Cortex of kidney (tissue), 1 donor: ENCODE results near the gene DOCK1.

Source experiments
- DNase-seq: peaks from one replicate; lab custom pipeline; 2025; lab: John Stamatoyannopoulos, UW

Gene DOCK1

DNA sequence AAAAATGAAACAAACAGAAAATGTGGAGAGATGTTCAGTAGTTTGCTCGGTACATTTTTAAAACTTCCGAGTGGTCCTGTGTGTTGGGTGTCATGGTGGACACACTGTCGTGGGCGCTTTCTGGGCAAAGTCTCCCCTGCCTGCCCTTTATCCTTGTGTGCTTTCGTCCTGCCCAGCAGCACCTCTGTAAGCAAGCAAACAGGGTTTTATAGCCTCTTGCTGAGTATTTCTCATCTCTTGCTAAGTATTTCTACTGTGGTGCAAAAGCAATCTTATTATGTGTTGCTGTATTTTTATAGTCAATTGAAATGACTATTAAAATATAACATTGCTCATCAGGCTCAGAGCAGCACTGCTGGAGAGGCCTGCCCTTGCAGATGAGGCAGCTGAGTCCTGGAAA is 48.7 kb downstream of the DOCK1 start:
- DNase-seq, result no peak

DNA sequence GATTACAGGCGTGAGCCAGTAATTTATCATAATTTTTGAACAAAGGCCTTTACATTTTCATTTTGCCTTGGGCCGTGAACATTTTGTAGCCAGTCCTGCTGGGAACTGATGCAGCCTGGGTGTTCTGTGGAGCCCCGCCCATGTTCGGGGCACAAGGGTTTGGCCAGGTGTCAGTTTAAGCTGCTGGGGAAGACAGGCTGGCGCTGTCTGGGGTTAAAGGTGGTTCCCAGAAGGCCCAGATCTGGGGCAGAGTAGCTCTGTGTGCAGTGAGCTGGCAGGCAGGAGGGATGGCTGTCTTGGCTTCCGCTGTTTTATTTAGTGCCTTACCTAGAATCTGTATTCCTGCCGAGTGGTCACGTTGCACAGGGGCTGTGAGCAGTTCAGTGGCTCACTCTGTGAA is 50.2 kb downstream of the DOCK1 start:
- DNase-seq, result no peak

GRCh38 chr10:126955934-126956711 is 50.9 kb downstream of the DOCK1 start:
- DNase-seq, result no peak

GRCh38 chr10:126956712-126957108 is 51.5 kb downstream of the DOCK1 start:
- DNase-seq, result no peak

- DNase-seq, result no peak
These were observed 51.9 kb downstream of the DOCK1 start for GRCh38 chr10:126957111-126957510.

DNA sequence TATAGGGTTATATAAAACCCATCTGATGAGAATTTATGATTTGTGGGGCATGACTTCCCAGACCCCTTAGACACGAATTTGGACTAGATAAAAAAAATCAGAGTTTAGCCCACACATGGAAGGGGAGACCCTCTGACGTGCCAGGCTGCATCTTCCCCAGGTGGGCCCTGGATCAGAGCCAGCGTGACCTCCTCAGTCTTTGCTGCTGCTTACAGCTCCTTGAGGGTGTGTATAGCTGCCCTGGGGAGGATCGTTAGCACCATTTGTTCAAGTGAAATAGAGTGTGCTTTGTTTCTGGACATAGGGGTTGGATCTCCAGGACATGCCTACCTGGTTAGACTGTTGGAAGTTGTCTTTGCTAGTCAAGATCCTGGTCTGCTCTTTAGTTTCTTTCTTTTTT is 54.2 kb downstream of the DOCK1 start:
- DNase-seq, result no peak

DNA sequence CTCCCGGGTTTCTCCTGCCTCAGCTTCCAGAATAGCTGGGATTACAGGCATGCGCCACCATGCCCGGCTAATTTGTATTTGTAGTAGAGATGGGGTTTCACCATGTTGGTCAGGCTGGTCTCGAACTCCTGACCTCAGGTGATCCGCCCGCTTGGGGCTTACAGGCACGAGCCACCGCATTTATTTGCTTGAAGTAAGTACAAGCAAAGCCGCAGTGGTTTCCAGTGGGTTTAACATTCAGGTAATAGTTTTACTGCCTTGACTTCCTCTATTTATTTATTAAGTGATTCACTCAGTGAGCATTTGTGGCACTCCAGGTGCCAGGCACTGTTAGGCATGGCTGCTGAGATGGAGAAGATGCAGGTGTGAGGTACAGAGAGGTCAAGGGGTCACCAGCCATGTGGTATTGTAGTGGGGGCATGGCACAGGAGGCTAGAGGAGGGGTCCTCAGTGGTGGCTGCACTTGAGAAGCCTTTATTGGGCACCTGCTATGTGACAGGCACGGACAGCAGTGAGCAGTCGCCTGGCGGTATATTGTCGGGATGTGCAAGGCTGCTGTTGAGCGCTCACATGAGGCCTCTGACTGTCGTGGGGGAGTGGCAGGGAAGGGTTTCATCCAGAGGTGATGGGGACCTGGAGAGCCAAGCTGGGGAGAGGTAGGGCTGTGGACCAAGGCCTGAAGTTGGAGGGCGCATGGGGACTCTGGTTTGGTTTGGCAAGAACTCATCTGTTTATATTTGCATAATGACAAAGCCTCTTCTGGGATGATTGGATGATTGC is 54.9 kb downstream of the DOCK1 start:
- DNase-seq, result no peak

GRCh38 chr10:126963354-126963753 is 58.1 kb downstream of the DOCK1 start:
- DNase-seq, result no peak

DNA sequence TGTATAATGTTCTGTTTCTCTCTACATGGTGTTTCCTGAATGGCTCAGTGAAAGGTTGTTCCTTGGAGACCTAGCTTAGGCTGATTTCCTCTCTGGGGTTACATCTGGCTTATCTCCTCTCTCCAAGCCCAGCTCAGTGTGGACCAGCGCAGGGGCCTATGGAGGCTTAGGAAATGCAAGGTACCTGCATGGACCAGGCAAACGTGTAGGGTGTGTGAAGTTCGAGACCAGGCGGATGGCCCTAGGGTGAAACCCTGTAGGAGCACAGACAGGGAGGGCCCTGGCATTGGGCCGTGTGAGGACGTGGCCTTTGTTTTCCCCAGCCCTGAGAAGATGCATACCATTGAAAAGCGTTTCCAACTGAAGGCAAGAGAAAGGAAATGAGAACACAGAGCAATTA is 59.0 kb downstream of the DOCK1 start:
- DNase-seq, result no peak

DNA sequence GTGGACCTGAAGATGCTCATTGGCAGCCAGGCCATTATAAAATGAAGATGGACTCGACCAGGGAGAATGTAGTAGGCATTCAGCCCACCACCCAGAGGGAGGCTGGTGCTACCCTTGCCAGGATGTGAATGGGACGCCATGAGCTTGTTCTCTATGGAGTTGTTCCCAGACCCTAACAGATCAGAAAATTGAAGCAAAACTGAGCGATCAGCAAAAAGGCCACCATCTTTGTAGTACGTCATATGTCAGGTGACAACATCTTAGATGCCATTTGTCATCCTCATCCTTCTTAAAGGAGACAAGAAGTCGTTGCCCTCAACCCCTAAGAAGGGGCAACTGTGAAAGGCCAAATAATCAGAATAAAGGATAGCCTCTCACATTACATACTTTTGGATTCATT is 61.7 kb downstream of the DOCK1 start:
- no peak for DNase-seq

DNA sequence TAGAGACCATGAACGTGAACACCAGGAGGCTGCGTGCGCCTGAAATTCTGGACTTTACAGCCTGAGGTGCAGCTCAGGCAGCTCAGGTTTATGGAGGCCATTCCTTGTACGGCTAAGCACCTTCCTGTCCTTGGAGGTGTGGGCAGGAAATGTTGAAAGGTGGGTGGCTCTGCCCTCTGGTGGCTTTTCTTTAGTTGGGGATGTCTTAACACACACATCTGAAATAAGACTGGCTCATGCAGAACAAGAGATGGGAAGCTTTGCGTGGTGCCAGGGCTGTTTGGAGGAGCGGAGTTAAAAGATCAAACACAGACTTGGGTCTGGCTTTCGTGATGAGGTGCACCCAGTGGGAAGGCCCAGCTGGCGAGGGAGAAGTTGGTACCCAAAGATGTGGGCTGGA is 64.1 kb downstream of the DOCK1 start:
- DNase-seq, result no peak

DNA sequence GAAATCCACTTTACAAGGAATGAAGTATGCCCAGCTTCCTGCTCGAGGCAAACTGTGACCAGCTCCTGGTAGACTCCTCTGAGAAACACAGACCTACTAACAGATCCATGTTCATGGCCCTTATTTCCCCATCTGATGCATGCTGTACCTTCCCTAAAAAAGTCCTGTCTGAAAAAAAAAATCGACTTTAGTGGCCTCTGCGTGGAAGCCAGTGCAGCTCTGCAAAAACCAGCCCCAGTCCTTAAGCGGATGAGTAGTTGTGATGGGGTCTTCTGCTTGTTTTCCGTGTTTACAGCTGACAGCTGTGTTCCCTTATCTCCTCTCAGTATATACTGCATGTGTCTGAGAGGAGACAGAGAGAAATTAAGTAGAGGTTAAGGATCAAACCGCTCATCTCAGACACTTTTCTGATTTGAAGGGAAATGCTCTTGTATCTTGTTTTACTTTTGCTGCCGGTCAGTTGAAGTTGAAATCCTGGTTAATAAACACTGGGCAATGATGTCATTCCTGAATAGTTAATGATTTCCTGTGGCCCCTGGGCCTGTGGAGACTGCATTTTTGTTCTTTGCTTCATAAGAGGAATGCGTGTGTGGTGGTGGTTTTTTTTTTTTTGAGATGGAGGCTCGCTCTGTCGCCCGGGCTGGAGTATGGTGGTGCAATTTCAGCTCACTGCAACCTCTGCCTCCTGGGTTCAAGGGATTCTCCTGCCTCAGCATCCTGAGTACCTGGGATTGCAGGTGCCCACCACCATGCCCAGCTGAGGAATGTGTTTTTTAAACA is 67.6 kb downstream of the DOCK1 start:
- no peak for DNase-seq

DNA sequence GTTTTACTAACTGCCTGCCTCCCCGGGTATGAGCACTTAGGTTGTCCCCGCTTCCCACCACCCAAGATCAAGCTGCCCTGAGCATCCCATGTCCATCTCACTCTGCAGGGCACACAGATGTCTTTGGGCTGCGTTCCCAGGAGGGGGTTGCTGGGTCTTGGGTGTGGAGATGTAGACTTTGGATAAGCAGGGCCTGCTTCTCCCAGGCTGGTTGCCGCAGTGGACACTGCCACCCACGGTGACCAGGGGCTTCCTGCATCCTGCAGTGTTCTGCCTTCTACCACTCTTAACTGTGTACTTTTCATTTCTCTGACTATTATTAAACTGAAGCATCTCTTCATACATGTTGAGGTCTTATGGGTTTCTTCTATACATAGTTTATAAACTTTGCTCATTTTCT is 70.0 kb downstream of the DOCK1 start:
- no peak for DNase-seq

- DNase-seq, result no peak
These were observed 72.0 kb downstream of the DOCK1 start for GRCh38 chr10:126977216-126977615.

GRCh38 chr10:126979311-126979710 is 74.1 kb downstream of the DOCK1 start:
- DNase-seq, result no peak

GRCh38 chr10:126993208-126993607 is 88.0 kb downstream of the DOCK1 start:
- DNase-seq, result no peak

- no peak for DNase-seq
These were observed 92.8 kb downstream of the DOCK1 start for GRCh38 chr10:126997801-126998590.

- DNase-seq, result no peak
These were observed 95.4 kb downstream of the DOCK1 start for GRCh38 chr10:127000598-127000997.

GRCh38 chr10:127003032-127003685 is 97.9 kb downstream of the DOCK1 start:
- DNase-seq, result no peak

GRCh38 chr10:127006453-127006852 is 101.2 kb downstream of the DOCK1 start:
- DNase-seq, result no peak

DNA sequence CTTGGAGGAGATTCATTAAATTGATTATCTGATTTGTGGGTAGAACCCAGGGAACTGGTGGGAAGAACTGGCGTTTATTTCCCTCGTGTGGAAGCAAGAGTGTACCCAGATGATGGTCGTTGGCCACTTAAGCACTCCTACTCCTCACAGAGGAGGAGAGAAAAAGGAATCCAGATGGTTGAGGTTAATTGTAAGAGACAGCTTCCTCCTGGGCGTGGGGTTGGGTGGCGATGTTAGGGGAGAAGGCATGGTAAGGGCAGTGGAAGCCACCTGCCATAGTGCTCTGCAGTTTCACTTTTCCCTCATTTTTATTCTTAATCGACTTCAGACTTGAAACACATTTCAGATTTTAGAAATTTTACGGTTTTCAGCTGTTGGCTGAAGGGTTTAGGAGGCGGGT is 104.1 kb downstream of the DOCK1 start:
- DNase-seq, result no peak
